Endothelial cell of umbilical vein (primary cell): ENCODE measurements around the gene NOTCH3. TPM values are rescaled to one million over a fixed set of nuclear protein-coding genes. Genes with fewer than 3 reads are reported as not detected.

Source experiments
- BruUV-seq: library from RNA; stranded (reverse); fragments of 400-500 nt; replicated peaks from 2 replicates; lab custom pipeline; 2021; lab: Mats Ljungman, UMichigan
- CTCF ChIA-PET: fragments of 300-600, 350-600 bp; sonication (Branson Sonifier 250); formaldehyde crosslinking; loops from one replicate; lab custom pipeline; 2021; ENCODE audit warnings: antibody characterized with exemption, inconsistent platforms; lab: Charles Lee
- POLR2A ChIA-PET: fragments of 300-600, 350-600 bp; sonication (Branson Sonifier 250); formaldehyde crosslinking; loops from one replicate; lab custom pipeline; 2021; ENCODE audit warnings: antibody characterized with exemption, inconsistent platforms; lab: Charles Lee
- DNase-seq: peaks from one replicate; pipeline ENCODE4 v3.0.0-alpha.2; 2011; ENCODE audit warnings: low read depth, low spot score
- FAIRE-seq: peaks from 2 replicates; lab custom pipeline; 2011; peaks lifted over from hg19 to GRCh38; lab: Jason Lieb, UNC
- H2AFZ ChIP-seq: 2 replicates; pipeline ENCODE4 v1.6.0; 2012; ENCODE audit warnings: low read depth, low read length, control low read depth, inconsistent platforms
- H3K27ac ChIP-seq: 2 replicates; pipeline ENCODE4 v1.5.1; 2011; ENCODE audit warnings: low read depth, mild to moderate bottlenecking, control low read depth, low read length, moderate library complexity; ENCODE audit not compliant: insufficient read depth
- H3K27me3 ChIP-seq, 2 experiments: 2 replicates each; pipeline versions ENCODE4 v1.6.0 to v1.6.1; 2011; ENCODE audit warnings: low read length in 2 of 2, mixed read lengths in 1 of 2; ENCODE audit not compliant: control insufficient read depth in 2 of 2, insufficient read depth in 2 of 2
- H3K36me3 ChIP-seq, 2 experiments: 2 replicates in 1 of 2; 3 replicates in 1 of 2; pipeline ENCODE4 v1.5.1; 2011; ENCODE audit warnings: low read length in 2 of 2, mild to moderate bottlenecking in 1 of 2, moderate library complexity in 1 of 2; ENCODE audit not compliant: control insufficient read depth in 2 of 2, insufficient read depth in 2 of 2; ENCODE audit errors: extremely low read depth in 1 of 2
- H3K4me1 ChIP-seq: 3 replicates; pipeline ENCODE4 v1.5.1; 2011; ENCODE audit warnings: mild to moderate bottlenecking, low read length; ENCODE audit not compliant: control insufficient read depth, insufficient read depth; ENCODE audit errors: extremely low read depth
- H3K4me2 ChIP-seq: 2 replicates; pipeline ENCODE4 v1.6.1; 2011; ENCODE audit warnings: low read length, control low read depth, mixed read lengths; ENCODE audit not compliant: insufficient read depth
- H3K4me3 ChIP-seq, 3 experiments: fragments of 200-600 bp in 1 of 3; sonication (generic), shearing (Covaris generic) in 1 of 3; replicated peaks in 1 of 3; 2 replicates each; pipeline ENCODE4 v1.5.1; 2011 to 2016; ENCODE audit warnings: control low read depth in 3 of 3, low read length in 3 of 3, mild to moderate bottlenecking in 2 of 3, inconsistent platforms in 1 of 3, low read depth in 1 of 3, moderate library complexity in 1 of 3; ENCODE audit not compliant: insufficient read depth in 1 of 3
- H3K79me2 ChIP-seq: 2 replicates; pipeline ENCODE4 v1.6.0; 2012; ENCODE audit warnings: low read length, inconsistent platforms; ENCODE audit not compliant: control insufficient read depth, insufficient read depth
- H3K9ac ChIP-seq: replicated peaks from 2 replicates; pipeline ENCODE3; 2011; ENCODE audit warnings: low read length, control low read depth; ENCODE audit not compliant: insufficient read depth; ENCODE audit errors: extremely low read depth
- H3K9me1 ChIP-seq: replicated peaks from 3 replicates; pipeline ENCODE4 v1.6.0; 2011; ENCODE audit warnings: mild to moderate bottlenecking, low read length; ENCODE audit not compliant: control insufficient read depth, insufficient read depth; ENCODE audit errors: extremely low read depth
- H3K9me3 ChIP-seq: replicated peaks from 2 replicates; pipeline ENCODE4 v1.5.1; 2012; ENCODE audit warnings: low read length, inconsistent platforms; ENCODE audit not compliant: control insufficient read depth, insufficient read depth
- H4K20me1 ChIP-seq: replicated peaks from 2 replicates; pipeline ENCODE3; 2011; ENCODE audit warnings: mild to moderate bottlenecking, low read length; ENCODE audit not compliant: control insufficient read depth, insufficient read depth; ENCODE audit errors: extremely low read depth
- CTCF ChIP-seq, 2 donors: IDR thresholded peaks; 1 replicate in 1 of 2; 2 replicates in 1 of 2; pipeline ENCODE4 v1.5.1; 2011; ENCODE audit warnings: low read length in 2 of 2, mild to moderate bottlenecking in 2 of 2, moderate library complexity in 2 of 2, control low read depth in 1 of 2, inconsistent platforms in 1 of 2, low read depth in 1 of 2; ENCODE audit not compliant: insufficient read depth in 1 of 2; ENCODE audit errors: extremely low read depth in 1 of 2
- EZH2 ChIP-seq: IDR thresholded peaks from 2 replicates; pipeline ENCODE4 v1.6.1; 2012; ENCODE audit warnings: borderline replicate concordance, low read depth, mild to moderate bottlenecking, moderate library complexity, low read length, inconsistent platforms; ENCODE audit not compliant: severe bottlenecking
- FOS ChIP-seq: IDR thresholded peaks from 2 replicates; pipeline ENCODE4 v1.6.1; 2011; ENCODE audit warnings: mild to moderate bottlenecking, low read length, moderate library complexity, borderline replicate concordance; ENCODE audit not compliant: insufficient read depth
- GATA2 ChIP-seq: IDR thresholded peaks from 2 replicates; pipeline ENCODE4 v1.7.0; 2011; ENCODE audit warnings: low read depth, mild to moderate bottlenecking, moderate library complexity, mixed read lengths, low read length; ENCODE audit not compliant: insufficient read length, insufficient read depth
- JUN ChIP-seq: IDR thresholded peaks from 2 replicates; pipeline ENCODE4 v1.6.1; 2011; ENCODE audit warnings: borderline replicate concordance, low read depth; ENCODE audit not compliant: insufficient read length, insufficient read depth
- MAX ChIP-seq: IDR thresholded peaks from 2 replicates; pipeline ENCODE4 v1.6.1; 2011; ENCODE audit not compliant: insufficient read depth, insufficient read length
- MYC ChIP-seq: IDR thresholded peaks from one replicate; pipeline ENCODE4 v1.6.1; 2011; ENCODE audit warnings: mild to moderate bottlenecking, low read depth, low read length
- POLR2A ChIP-seq: IDR thresholded peaks from 2 replicates; pipeline ENCODE4 v1.6.1; 2012; ENCODE audit warnings: low read depth, mild to moderate bottlenecking, control low read depth, low read length
- POLR2AphosphoS5 ChIP-seq: IDR thresholded peaks from 2 replicates; pipeline ENCODE4 v1.6.1; 2012; ENCODE audit warnings: low read depth, mild to moderate bottlenecking, control low read depth, low read length, moderate library complexity; ENCODE audit not compliant: insufficient read depth
- dilution Hi-C: fragments of 300-500 bp; cut with MboI; formaldehyde crosslinking; loops from one replicate; pipeline ENCODE4 v1.15.0; 2019; ENCODE audit warnings: low sequenced_read_pairs; ENCODE audit not compliant: extremely low pct_ligation_motif_present
- intact Hi-C: fragments of 100-400 bp; cut with micrococcal nuclease; formaldehyde crosslinking; loops from one replicate; pipeline ENCODE4 v1.10.0; 2022
- polyA plus RNA-seq, 4 experiments: library from polyadenylated mRNA; depleted of rRNA in 3 of 4; stranded (reverse) in 3 of 4; unstranded in 1 of 4; fragments of >200 nt; gene quantifications; 2 replicates each; pipeline versions ENCODE4 v1.2.1 to v1.2.3, GENCODE V29; 2011 to 2012; ENCODE audit warnings: missing spikeins in 1 of 4
- total RNA-seq: library from RNA; stranded (reverse); gene quantifications from 2 replicates; pipeline ENCODE4 v1.2.3, GENCODE V29; 2021

Gene NOTCH3
- total and polyA plus RNA-seq, 2 donors (not counting 3 experiments of a cell fraction or from before 2014, with no cell fraction given), result 0.63 to 1.5 TPM

GRCh38 chr19:15141143-15141542 is 59.7 kb downstream of the NOTCH3 start:
- H4K20me1 ChIP-seq, result no peaks in the 10 kb centered on the region
- ChIA-PET POLR2A (no interaction called here), CTCF (no interaction called here)
- DNase-seq (no peak), FAIRE-seq (no peak)
- H2AFZ ChIP-seq, result no peak overlapping the region
- BruUV-seq, result no TSS peak
- H3K4me2 ChIP-seq, result no peak overlapping the region
- H3K9me3 ChIP-seq, result no peaks in the 10 kb centered on the region
- no peaks in the 10 kb centered on the region for H3K9me1 ChIP-seq
- intact Hi-C loops (no loop called here), dilution Hi-C loops (no loop called here)
- no peak overlapping the region for H3K4me3 ChIP-seq
- H3K79me2 ChIP-seq, result no peaks in the 10 kb centered on the region
- no peaks in the 10 kb centered on the region for H3K4me1 ChIP-seq
- no peaks in the 10 kb centered on the region for H3K27me3 ChIP-seq
- no peak for TF ChIP-seq POLR2A
- TF ChIP-seq MYC, result no peak
- H3K27ac ChIP-seq, result no peak overlapping the region
- H3K9ac ChIP-seq, result no peak overlapping the region
- H3K36me3 ChIP-seq, result no peaks in the 10 kb centered on the region

- TF ChIP-seq POLR2A (no peak), MAX (no peak), CTCF (IDR thresholded peaks at IDR 0.05; ENCODE audit: extremely low read depth in 1 of 2, insufficient read depth in 1 of 2, low read depth in 1 of 2, low read length in 2 of 2) (no peak), MYC (no peak), GATA2 (no peak), FOS (no peak), JUN (no peak), EZH2 (no peak), POLR2AphosphoS5 (no peak)
- dilution Hi-C loops, result no loop called here
- no peak overlapping the region for H2AFZ ChIP-seq
- no peaks in the 10 kb centered on the region for H3K9me1 ChIP-seq
- ChIA-PET CTCF (no interaction called here), POLR2A (no interaction called here)
- FAIRE-seq (no peak), DNase-seq (no peak)
- BruUV-seq, result no TSS peak
- no peak overlapping the region for H3K27ac ChIP-seq
- H3K27me3 ChIP-seq, result no peaks in the 10 kb centered on the region
- no peaks in the 10 kb centered on the region for H3K36me3 ChIP-seq
- H4K20me1 ChIP-seq, result no peaks in the 10 kb centered on the region
- H3K9ac ChIP-seq, result no peak overlapping the region
- H3K4me1 ChIP-seq, result no peaks in the 10 kb centered on the region
- H3K9me3 ChIP-seq, result no peaks in the 10 kb centered on the region
- H3K79me2 ChIP-seq, result no peaks in the 10 kb centered on the region
- no peak overlapping the region for H3K4me3 ChIP-seq
- H3K4me2 ChIP-seq, result no peak overlapping the region
- intact Hi-C loops, result no loop called here
Measured at GRCh38 chr19:15138427-15138826, 62.4 kb downstream of the NOTCH3 start.
